Measurements from ENCODE around the gene DEPDC1.
"Not testable (repeated sequence)": the region's sequence is repeated elsewhere in the genome, so short reads cannot be mapped to it uniquely, and the experiment has no call there.

Gene DEPDC1

DNA sequence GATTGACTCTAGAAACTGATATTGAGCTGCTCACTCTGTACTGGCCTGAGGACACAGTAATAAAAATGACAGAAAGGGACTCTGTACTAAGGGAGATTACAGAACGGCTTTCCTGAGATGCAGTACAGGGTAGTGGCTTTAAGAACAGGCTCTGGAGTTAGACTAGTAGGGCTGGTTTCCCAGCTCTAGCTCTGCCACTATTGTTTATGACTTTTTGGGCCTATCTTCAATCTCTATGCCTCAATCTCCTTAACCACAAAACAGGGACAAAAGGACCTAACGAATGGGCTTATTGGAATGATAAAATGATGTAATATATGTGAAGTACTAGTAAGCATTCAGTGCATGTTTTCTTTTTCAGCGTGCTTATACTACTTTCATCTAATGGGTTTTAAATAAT, 1.4 kb downstream of the DEPDC1 start:
- DNase-seq (ENCODE audit: low read depth), result peak; percentile 19
- H3K4me3 ChIP-seq (ENCODE audit: low read length), result peak overlapping the region; percentile 89
- TF ChIP-seq, protein P1, sequence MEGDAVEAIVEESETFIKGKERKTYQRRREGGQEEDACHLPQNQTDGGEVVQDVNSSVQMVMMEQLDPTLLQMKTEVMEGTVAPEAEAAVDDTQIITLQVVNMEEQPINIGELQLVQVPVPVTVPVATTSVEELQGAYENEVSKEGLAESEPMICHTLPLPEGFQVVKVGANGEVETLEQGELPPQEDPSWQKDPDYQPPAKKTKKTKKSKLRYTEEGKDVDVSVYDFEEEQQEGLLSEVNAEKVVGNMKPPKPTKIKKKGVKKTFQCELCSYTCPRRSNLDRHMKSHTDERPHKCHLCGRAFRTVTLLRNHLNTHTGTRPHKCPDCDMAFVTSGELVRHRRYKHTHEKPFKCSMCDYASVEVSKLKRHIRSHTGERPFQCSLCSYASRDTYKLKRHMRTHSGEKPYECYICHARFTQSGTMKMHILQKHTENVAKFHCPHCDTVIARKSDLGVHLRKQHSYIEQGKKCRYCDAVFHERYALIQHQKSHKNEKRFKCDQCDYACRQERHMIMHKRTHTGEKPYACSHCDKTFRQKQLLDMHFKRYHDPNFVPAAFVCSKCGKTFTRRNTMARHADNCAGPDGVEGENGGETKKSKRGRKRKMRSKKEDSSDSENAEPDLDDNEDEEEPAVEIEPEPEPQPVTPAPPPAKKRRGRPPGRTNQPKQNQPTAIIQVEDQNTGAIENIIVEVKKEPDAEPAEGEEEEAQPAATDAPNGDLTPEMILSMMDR (IDR thresholded peaks at IDR 0.05; ENCODE audit: insufficient read depth, low read depth, low read length, missing control alignments), result no peak

DNA sequence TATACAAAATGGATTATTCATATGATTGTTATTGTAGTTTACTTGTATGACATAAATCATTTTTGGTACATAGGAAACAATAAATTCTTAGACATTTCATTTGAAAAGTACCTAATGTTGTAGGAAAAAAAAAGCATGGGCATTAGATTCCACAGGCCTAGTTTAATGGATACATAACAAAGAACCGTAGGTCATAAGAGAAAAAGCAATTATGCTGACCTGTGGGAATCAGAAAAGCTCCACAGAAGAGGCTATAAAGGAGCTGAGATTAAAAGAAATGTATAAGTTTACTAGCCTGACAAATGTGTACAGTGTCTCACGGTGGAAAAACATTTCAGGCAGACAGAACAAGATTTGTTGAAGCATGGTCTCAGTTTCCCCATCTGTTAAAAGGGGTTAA, 3.7 kb downstream of the DEPDC1 start:
- no peak overlapping the region for H3K4me3 ChIP-seq (ENCODE audit: low read length)
- DNase-seq (ENCODE audit: low read depth), result no peak
- TF ChIP-seq, protein P1 (IDR thresholded peaks at IDR 0.05; ENCODE audit: insufficient read depth, low read depth, low read length, missing control alignments), result no peak

DNA sequence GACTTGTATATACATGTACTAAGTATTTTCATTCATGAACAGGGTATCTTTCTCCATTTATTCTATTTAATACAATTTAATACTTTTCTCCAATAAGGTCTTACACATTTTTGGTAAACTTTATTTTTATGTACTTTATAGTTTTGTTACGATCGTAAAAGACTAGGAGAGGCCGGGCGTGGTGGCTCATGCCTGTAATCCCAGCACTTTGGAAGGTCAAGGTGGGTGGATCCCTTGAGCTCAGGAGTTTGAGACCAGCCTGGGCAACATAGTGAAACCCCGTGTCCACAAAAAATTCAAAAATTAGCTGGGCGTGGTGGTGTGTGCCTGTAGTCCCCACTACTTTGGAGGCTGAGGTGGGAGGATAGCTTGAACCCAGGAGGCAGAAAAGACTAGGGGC, 4.6 kb downstream of the DEPDC1 start:
- H3K4me3 ChIP-seq (ENCODE audit: low read length); DNase-seq (ENCODE audit: low read depth): not testable (repeated sequence)

DNA sequence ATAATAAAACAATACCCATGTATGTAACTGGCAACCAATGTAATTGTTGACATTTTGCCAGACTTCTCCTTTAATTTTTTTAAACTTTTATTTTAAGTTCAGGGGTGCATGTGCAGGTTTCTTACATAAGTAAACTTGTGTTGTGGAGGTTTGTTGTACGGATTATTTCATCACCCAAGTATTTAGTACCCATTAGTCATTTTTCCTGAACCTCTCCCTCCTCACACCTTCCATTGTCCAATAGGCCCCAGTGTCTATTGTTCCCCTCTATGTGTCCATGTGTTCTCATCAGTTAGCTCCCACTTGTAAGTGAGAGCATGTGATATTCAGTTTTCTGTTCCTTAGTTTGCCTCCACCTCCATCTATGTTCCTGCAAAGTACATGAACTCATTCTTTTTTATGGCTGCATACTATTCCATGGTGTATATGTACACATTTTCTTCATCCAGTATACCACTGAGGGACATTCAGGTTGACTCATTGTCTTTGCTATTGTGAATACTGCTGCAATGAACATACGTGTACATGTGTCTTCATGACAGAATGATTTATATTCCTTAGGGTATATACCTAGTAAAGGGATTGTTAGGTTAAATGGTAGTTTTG, 6.7 kb downstream of the DEPDC1 start:
- H3K4me3 ChIP-seq (ENCODE audit: low read length), result no peak overlapping the region
- peak; percentile 9 for DNase-seq (ENCODE audit: low read depth)
- TF ChIP-seq, protein P1 (IDR thresholded peaks at IDR 0.05; ENCODE audit: insufficient read depth, low read depth, low read length, missing control alignments), result no peak

DNA sequence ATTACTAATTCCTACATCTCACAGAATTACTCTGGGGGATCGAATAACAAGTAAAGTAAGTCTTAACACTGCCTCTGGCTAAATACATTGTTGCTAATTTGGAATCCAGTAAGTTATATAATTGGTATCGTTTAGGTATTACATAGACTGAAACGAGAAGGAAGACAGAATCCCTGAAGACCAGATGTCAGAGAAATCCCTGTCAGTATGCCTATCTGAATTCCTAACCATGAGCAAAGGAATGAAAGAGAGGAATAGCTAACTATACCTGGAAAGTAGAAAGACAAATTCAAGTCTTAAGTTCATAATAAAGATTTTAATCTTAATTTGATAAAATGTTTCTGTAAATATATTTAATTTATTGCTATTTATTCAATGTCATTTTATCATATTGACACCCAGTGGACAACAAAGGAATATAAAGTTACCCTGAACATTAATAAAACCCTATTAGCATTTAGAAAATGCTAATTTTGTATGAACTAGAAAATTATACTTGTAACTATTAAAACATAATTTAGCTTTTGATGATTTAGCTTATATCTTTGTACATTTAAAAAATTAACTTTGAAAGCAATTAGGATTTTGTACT, 11.4 kb downstream of the DEPDC1 start:
- DNase-seq (ENCODE audit: low read depth), result peak; percentile 6
- no peak overlapping the region for H3K4me3 ChIP-seq (ENCODE audit: low read length)
- TF ChIP-seq, protein P1 (IDR thresholded peaks at IDR 0.05; ENCODE audit: insufficient read depth, low read depth, low read length, missing control alignments), result no peak

DNA sequence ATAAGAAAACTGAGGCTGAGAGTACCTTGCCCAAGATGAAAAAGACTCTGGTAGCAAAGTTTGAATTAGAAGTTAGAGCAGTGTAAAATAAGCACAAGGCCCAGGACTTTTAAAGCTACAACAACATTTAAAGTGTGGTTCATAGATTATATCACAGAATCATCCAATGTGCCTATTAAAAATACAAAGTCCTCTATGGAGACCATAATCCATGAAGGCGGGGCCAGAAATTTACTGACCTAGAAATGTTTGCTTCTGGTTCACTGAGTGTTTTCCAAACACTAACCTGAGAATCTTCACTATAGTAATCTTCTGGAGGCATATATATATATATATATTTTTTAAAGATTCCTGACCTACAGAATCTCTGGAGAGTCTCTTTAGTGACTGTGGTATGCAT, 12.3 kb downstream of the DEPDC1 start:
- no peak overlapping the region for H3K4me3 ChIP-seq (ENCODE audit: low read length)
- DNase-seq (ENCODE audit: low read depth), result no peak
- TF ChIP-seq, protein P1 (IDR thresholded peaks at IDR 0.05; ENCODE audit: insufficient read depth, low read depth, low read length, missing control alignments), result no peak

DNA sequence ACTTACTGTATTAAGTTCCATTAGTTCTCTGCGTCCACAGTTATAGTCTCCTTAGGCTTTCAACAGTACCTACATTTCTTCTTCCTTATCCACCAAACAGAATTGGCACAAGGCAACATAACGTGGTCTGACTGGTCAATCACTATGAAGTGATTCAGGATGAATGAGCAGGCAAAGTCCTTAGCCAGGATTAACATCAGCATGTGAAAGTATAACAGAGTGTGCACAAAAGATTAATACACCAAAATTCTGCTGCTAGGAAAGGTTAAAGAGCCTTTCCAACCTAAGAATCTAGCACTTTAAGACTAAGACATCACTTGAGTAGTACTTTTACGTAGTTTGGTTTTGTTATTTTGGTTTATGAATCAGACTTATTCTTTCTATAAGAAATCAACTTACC, 15.8 kb downstream of the DEPDC1 start:
- no peak overlapping the region for H3K4me3 ChIP-seq (ENCODE audit: low read length)
- DNase-seq (ENCODE audit: low read depth), result peak; percentile 51
- TF ChIP-seq, protein P1 (IDR thresholded peaks at IDR 0.05; ENCODE audit: insufficient read depth, low read depth, low read length, missing control alignments), result no peak
